GM21576 (cell line): ENCODE results near the gene DEAF1.

Source experiments
- ATAC-seq: cut with Tn5 transposase; IDR thresholded peaks from one replicate; pipeline ENCODE4 v1.9.1; 2021; ENCODE audit warnings: mild to moderate bottlenecking, moderate library complexity; ENCODE audit not compliant: unreplicated experiment

DEAF1 gene

DNA sequence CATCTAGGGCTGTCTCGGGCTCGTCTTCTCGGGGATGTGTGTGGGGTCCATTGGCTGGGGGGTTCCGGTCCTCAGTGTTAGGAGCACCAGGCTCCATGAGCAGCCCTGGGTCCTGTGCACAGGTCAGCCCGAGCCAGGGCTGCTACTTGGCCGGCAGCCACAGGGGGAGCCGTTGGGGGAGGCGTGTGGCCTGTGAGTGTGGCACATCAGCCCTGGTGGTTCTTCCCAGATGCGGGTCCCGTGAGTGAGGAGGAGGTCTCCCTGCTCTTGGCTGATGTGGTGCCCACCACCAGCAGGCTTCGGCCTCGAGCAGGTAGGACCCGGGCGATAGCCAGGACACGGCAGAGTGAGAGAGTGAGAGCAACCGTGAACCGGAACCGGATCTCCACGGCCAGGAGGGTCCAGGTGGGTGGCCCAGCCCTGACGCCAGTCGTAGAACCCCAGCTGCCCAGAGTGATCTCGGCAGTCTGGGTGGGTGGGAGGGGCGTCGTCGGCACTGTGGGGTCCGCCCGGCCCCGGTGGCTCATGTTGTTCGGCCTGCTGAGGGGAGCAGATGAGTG is 97.8 kb downstream of the DEAF1 start:
- ATAC-seq: no peak

GRCh38 chr11:596374-596773 is 98.6 kb downstream of the DEAF1 start:
- ATAC-seq: no peak

DNA sequence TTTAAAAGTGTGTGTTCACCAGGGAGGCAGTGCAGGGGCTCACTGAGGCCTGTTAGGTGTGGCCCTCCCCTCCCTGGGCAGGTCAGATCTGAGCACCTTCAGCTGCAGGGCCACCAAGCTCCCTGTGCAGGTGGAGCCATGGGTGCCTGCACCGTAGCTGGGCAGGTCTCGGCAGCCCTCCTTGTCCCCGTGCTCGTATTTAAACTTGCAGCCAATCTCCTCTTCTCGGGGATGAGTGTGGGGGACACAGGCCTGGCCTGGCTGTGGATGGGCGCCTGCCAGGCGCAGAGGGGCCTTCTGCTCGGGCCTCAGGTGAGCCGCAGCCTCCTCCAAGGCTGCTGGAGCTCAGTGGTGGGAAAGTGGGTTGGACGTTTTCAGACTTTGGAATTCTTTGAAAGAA is 99.6 kb downstream of the DEAF1 start:
- ATAC-seq: no peak
